Measurements from ENCODE around the gene BEST3.
"Not testable (repeated sequence)": the region's sequence is repeated elsewhere in the genome, so short reads cannot be mapped to it uniquely, and the experiment has no call there.

BEST3 gene

DNA sequence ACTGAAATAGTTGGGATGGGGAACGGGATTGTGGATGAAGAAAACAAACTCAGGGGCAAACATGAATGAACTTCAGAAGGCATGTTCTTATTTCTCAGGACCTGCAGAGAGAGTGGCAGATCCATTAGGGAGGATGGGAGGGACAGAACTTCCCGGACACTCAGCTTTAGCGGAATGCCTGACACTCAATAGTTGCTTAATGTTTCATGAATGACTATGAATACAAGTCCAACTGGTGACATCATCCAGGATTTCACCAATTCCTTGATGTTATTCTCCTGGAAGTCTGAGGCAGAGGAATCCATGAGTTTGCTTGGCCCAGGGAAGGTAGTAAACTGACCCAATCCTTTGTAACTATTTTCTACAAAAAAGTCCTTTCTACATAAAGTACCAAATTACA is 50.6 kb downstream of the BEST3 start:
- DNase-seq (ENCODE audit: low read depth): no peak

DNA sequence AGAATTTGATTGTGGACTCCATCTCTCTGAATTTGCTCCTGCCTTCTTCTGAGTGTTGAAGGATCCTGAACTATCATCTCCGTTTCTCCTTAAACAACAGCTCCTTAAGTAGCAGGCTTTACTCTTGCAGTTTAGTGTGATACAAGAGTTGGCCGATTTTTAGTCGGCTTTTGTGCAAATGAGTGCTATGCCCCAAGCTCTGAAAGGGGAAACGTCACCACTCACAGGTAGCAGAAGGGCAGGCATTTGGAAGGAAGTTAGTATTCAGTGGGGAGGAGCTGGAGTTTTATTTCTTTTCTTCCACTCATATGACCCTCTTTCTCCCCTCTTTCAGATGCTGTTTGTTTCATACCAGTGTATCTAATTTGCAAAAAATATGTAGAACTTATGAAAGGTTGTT is 51.9 kb downstream of the BEST3 start:
- no peak for DNase-seq (ENCODE audit: low read depth)

DNA sequence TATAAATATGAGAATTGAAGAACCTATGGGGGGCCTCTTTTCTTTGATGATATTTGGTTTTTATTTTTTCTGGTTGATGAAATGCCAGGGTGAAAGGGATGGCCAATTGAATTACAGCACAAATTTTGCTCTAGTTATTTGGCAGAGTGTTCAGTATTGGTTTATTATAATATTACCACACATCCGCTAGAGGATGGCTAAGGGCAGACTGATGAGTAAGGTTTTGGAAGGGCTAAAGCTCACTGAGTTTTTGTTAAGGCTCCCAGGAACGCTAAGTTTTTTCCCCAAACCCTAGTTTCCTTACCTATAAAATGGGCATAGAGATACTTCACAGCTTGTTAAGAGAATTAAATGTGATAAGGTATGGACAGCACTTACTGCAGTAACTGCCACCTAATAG is 54.1 kb downstream of the BEST3 start:
- DNase-seq (ENCODE audit: low read depth): no peak

DNA sequence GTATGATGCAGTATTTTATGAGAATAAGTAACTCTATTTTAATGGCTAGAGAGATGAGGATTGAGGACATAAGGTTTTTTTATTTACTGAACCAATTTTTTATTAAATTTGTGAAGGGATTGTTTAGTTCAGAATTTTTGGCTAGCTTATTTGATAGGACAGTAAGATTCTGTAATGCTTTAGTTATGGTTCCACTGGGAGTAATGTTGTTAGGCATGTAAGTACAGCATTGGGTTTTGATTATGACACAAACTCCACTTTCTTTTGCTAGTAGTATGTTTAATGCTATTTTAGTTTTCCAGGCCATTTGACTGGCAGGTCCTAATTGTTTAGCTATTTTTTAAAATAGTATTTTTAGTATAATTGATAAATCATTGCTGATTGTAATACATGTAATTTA is 54.6 kb downstream of the BEST3 start:
- no peak for DNase-seq (ENCODE audit: low read depth)

DNA sequence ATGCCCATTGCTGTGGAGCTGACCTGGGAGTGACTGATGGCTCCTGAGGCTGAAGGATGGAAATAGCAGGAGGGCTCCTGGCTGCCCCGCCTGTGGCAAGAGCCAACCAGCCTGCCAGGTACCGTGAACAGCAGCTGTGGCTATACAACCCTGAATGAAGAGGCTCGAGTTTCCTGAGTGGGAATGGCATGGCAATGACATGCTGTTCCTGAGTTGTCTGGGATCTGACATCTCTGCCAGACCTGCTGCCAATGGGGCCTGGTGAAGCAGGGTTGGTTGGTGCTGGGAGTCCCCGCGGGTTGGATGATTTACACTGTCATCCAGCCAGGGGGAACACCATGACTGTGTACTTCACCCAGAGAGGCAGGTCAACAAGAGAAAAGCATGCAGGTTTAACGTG is 56.6 kb downstream of the BEST3 start:
- DNase-seq (ENCODE audit: low read depth): no peak

DNA sequence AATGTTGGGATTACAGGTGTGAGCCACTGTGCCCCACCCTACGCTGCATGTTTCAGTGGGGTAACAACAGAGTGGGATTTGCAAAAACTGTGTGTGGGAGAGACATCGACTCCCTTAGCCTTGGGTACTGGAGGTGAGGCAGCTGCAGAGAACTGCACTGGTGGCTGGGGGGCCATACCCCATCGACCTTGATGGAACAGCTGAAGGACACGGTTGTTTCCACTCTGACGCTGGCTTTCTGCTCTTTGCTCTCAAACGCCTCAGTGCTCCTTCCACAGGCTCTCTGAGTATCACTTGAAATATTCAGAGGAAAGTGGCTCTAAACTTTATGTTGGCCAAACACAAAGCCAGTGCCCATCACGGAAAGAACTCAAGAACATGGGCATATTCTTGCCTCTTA is 57.6 kb downstream of the BEST3 start:
- no peak for DNase-seq (ENCODE audit: low read depth)

DNA sequence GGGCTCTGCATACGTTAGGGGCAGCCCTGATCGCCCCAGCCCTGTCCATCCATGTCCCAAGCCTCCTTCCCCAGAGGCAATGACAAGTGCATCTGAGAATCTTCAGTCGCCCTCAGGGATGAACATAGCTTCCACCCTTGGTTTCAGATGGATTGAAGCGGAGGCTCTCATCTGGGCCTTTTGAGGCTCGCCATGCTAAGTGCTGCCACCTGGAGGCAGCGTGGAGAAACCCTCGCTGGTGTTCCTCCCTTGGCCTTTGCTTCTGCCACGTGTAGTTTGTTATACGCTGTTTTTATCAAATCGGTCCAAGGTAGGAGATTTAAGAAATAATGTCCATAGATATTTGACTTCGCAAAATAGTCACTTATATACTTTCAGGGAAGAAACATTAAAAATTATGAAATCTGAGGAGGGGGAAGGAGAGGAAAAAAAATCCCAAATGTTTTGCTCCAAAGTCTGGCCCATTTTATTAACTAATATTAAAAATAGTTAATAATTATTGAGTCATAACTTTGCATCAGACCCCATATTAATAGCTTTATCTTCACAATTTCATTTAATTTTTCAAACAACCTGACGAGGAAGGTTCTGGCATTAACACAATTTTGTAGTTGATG is 59.6 kb downstream of the BEST3 start:
- peak; percentile 39 for DNase-seq (ENCODE audit: low read depth)

DNA sequence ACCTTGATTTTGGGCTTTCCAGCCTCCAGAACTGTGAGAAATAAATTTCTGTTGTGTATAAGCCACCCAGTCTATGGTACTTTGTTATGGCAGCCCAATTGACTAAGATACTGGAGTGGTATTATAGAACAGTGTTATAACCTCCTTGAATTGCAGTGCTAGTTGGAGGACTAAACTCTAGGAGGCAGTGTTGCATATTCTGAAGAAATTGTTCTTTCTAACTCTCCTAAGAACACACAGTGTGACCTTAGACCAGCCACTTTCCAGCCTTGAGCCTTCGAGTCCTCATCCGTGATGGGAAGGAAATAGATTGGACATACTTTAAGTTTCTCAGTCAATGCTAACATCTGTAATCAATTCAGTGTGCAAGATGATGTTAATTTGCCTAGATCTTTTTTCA is 66.0 kb downstream of the BEST3 start:
- DNase-seq (ENCODE audit: low read depth): no peak

DNA sequence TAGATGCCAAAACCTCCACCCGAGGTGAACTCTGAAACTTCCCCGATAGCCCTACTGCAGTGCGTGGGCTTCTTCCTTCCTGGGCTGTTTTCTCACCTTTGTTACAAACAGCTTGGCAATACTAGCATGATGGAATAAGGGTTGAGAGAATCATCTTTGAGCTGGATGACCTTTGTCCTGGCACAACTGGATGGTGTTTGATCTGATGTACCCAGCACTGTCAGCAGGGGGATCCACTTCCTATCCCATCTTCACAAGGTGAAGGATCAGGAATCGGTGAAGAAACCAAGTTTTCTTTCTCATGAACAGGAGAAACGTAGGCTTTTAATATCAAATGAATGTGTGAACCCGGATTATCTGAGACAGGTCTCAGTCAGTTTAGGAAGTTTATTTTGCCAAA is 68.9 kb downstream of the BEST3 start:
- no peak for DNase-seq (ENCODE audit: low read depth)

DNA sequence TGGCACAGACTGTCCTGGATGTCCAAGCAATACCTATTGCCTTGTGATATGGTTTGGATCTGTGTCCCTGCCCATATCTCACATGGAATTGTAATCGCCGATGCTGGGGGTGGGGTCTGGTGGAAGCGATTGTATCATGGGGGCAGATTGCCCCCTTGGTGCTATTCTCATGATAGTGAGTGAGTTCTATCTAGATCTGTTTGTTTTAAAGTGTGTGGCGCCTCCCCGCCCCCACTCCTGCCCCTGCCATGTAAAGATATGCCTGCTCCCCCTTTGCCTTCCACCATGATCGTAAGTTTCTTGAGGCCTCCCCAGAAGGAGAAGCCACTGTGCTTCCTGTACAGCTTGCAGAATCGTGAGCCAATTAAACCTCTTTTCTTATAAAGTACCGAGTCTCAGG is 71.6 kb downstream of the BEST3 start:
- no peak for DNase-seq (ENCODE audit: low read depth)

DNA sequence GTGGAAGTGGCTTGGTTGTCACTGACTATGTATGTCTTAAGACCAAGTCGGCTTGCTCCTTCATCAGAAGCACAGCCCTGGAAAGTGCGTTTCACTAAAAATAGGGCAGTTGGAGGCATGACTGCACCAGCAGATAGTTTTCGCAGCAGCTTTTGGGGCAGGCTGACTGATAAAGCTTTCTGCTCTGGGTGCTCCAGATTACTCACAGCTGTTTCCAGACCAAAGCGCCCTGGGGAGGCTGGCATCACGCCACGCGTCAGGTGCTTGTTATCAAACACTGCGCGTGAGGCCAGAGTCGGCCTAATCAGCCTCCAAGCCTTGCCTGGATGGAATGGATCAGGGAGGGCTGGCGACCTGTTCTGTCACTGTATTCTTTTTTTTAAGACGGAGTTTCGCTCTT is 75.1 kb downstream of the BEST3 start:
- DNase-seq (ENCODE audit: low read depth): no peak

DNA sequence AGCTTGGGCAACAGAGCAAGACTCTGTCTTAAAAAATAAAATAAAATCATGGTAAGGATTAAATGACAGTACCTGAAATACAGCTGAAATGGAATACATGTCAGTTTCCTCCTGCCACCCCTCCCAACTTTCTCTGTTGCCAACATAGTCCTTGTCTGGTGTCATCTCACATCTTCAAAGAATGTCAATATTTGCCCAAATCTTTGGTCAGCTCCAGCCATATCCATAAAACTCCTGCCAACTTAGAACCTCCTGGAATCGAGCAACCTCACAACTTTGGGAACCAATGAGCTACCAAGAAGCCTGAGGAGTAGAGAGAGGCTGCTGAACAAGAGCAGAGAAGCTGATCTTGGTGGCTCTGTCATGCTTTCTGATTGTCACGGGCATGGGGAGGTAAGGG is 77.6 kb downstream of the BEST3 start:
- DNase-seq (ENCODE audit: low read depth): no peak

DNA sequence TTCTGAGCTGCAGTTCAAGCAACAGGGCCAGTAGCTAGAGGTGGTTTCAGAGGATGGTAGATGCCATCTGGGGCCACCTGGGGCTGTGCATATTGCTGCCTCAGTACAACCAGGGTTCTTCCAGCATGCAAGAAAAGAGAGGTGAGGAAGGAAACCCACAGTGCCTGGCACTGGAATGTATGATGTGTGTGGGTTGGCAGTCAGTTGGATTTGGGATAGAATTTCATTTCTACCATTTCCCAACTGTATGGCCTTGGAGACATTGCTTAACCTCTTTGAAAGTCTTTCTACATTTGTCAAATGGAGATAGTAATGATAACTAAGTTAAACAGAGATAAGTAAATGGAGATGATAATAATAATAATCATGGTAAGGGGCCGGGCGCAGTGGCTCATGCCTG is 78.2 kb downstream of the BEST3 start:
- DNase-seq (ENCODE audit: low read depth): no peak

DNA sequence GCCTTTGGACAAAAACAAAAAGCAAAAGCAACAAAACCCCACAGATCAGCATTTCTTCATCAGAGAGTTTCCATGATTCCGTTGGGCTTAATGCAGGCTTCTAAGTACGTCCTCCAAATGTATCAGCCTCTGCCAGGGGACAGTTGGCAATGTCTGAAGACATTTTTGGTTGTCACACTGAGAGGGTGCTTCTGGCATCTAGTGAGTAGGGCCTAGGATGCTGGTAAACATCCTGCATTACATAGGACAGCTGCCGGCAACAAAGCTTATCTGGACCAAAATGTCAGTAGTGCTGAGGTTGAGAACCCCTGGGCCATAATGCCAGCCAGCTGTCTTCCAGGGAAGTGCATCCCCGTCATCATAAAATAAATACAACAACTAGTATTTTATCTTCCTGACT is 79.0 kb downstream of the BEST3 start:
- no peak for DNase-seq (ENCODE audit: low read depth)

DNA sequence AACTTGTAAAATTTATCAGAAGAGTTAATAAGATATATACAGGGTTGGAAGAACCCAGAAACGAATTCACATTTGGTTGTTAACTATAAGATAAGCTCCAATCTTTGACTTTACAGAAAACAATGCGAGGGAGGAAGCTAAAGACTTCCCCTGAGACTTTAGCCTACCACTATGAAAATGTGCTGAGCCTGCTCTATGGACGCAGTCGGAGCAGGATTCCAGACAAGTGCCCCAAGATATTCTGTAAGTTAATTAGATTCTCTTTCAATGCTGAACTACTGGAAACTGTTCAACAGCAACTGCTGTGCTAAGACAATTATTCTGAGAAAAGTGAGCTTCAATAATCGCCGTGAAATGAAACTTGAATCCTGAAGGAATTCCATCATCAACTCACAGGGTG is 80.1 kb downstream of the BEST3 start:
- no peak for DNase-seq (ENCODE audit: low read depth)

DNA sequence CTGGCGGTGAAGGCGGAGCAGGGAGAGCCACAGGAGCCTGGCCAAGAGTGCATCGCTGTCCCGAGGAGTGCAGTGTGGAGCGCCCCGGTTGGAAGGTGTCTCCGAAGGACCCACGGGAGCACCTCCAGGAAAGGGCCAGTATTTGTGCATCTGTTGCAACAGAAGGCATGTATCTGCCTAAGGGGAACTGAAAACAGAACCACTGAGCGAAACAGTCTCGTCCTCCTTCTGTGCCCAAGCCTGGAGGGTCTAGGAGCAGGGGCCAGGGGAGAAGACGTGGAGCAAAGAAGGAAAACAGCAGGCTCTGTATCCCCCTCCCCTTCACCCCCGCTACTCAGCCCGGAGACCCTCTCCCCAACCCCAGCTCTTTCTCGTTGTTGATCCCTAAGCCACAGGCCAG is 83.1 kb downstream of the BEST3 start:
- no peak for DNase-seq (ENCODE audit: low read depth)

DNA sequence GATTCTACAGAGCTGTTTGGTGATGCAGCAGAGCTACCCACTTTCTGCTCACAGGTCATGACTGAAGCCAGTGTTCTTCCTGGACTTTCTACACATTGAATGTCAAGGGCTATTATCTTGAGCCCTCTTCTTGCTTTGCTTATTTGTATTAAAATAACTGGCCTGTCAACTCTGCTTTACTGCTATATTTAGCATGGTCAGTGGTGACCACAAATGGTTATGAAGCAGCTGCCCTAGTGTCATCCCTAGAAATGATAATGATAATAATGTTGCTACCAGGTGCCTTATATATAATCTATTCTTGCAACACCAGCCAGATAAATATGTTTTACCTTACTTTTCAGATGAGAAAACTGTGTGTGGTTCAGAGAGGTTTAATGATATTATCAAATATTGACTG is 85.8 kb downstream of the BEST3 start:
- no peak for DNase-seq (ENCODE audit: low read depth)

DNA sequence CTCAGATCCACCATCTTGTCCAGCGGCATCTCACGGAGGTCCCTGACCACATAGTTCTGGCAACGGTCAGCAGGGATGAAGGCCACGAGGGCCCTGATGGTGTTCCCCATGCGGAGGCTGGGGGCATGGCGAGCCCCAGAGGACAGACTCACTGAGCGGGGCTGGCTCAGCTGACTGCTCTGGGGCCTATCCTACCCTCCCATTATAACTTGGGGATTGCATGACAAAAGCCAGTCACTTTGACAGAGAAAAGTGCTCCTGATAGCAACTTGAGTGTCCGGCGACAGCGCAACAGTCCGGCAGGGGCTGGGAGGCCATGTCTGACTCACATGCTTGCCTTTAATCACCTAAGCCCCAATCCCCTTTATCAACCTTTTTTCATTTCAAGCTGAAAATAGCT is 88.4 kb downstream of the BEST3 start, which contains the start of gene LRRC10:
TSS of gene LRRC10 (minus strand) at position 179 of the 400 bp plus-strand sequence. CDS start at position 110, 69 bp downstream.
- DNase-seq (ENCODE audit: low read depth): no peak

DNA sequence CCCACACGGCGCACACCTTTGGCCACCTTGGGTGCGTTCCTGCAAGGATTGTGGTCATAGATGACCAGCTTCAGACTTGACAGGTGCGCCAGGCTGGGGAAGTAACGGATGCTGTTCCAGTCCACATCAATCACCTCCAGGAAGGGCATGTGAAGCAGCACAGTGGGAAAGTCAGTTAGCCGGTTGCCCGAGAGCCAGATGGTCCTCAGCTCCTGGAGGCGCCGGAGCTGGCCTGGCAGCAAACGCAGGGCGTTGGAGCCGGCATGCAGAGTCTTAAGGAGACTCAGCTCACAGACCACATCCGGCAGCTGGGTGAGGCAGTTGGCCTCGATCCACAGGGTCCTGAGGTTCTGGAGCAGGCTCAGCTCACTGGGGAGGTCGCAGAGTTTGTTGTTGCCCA is 89.0 kb downstream of the BEST3 start:
- DNase-seq (ENCODE audit: low read depth): no peak

DNA sequence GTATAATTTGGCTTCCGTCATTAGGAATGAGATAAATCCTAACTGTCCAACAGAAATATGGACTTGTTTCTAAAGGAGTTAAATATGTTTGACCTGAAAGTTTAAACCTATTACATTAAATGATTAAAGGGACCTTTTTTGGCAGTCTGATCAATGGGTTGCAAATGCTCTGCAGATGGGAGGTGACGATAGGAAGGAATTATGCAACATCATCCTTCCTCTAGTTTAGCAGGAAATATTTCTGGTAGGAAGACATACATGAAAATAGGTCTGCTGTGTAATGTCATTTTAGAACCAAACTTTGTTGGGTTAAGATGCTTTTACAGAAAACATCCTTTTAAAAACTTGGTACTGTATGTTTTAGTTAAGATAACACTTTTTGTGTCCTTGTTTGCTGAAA is 91.0 kb downstream of the BEST3 start:
- no peak for DNase-seq (ENCODE audit: low read depth)

DNA sequence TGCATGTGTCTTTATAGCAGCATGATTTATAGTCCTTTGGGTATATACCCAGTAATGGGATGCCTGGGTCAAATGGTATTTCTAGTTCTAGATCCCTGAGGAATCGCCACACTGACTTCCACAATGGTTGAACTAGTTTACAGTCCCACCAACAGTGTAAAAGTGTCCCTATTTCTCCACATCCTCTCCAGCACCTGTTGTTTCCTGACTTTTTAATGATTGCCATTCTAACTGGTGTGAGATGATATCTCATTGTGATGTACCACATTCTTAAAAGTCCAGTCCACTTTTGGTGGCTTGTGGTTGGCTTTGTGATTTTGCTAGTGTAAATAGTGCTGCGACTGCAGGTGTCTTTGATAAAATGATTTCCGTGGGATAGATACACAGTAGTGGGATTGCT is 94.8 kb downstream of the BEST3 start:
- not testable (repeated sequence) for DNase-seq (ENCODE audit: low read depth)
